Right atrium auricular region (tissue), 2 donors: ENCODE measurements around the gene EPN3. TPM values are rescaled to one million over a fixed set of nuclear protein-coding genes. Genes with fewer than 3 reads are reported as not detected.

Experiments used
- DNase-seq: peaks from one replicate; pipeline ENCODE4 v3.0.0-alpha.2; 2019; ENCODE audit warnings: low spot score
- H3K27ac ChIP-seq, 2 donors: fragments of 200-600 bp; sonication (generic); 1 replicate in 1 of 2; 2 replicates in 1 of 2; pipeline ENCODE4 v1.5.1; 2016 to 2019
- H3K27me3 ChIP-seq, 2 donors: fragments of 200-600 bp; sonication (generic); one replicate each; pipeline versions ENCODE4 v1.5.1 to v1.6.0; 2017 to 2019
- H3K36me3 ChIP-seq: fragments of 200-600 bp; sonication (generic); one replicate; pipeline ENCODE4 v1.5.1; 2016
- H3K4me1 ChIP-seq, 2 donors: fragments of 200-600 bp; sonication (generic); one replicate each; pipeline versions ENCODE4 v1.5.1 to v1.6.0; 2017 to 2019
- H3K4me3 ChIP-seq, 2 donors: fragments of 200-600 bp; sonication (generic); 1 replicate in 1 of 2; 2 replicates in 1 of 2; pipeline ENCODE4 v1.5.1; 2017 to 2019; ENCODE audit warnings: mild to moderate bottlenecking in 1 of 2, moderate library complexity in 1 of 2
- H3K9me3 ChIP-seq, 2 donors: fragments of 200-600 bp; sonication (generic); one replicate each; pipeline ENCODE4 v1.5.1; 2019
- CTCF ChIP-seq, 2 donors: fragments of 200-600 bp; sonication (generic); IDR thresholded peaks; one replicate each; pipeline ENCODE4 v1.5.1; 2019; ENCODE audit warnings: antibody characterized with exemption in 2 of 2
- total RNA-seq, 2 donors: library from RNA; depleted of rRNA; stranded (reverse); fragments of >200 nt; gene quantifications; one replicate each; pipeline ENCODE4 v1.1.0, GENCODE V29; 2016

The EPN3 gene
- total RNA-seq, 2 donors from 2014 or later = 4.5 to 13.3 TPM

- no peak for DNase-seq
Observed at GRCh38 chr17:50513495-50513894, 19.0 kb upstream of the EPN3 start.

GRCh38 chr17:50514388-50514787, 18.1 kb upstream of the EPN3 start:
- no peaks in the 10 kb centered on the region for H3K9me3 ChIP-seq
- no peak for DNase-seq
- no peak for TF ChIP-seq CTCF (IDR thresholded peaks at IDR 0.05)
- H3K27me3 ChIP-seq = no peaks in the 10 kb centered on the region
- no peak overlapping the region for H3K4me3 ChIP-seq
- H3K36me3 ChIP-seq = no peaks in the 10 kb centered on the region
- H3K27ac ChIP-seq = peak overlapping the region in 1 of 2 donors; percentile 16
- peaks cover 0 to 22% of the 10 kb centered on the region in 2 donors for H3K4me1 ChIP-seq

More at GRCh38 chr17:50513495-50513894, 19.0 kb upstream of the EPN3 start:
- H3K4me3 ChIP-seq = no peak overlapping the region
- no peaks in the 10 kb centered on the region for H3K36me3 ChIP-seq
- no peaks in the 10 kb centered on the region for H3K27me3 ChIP-seq
- H3K4me1 ChIP-seq = peaks cover 0 to 30% of the 10 kb centered on the region in 2 donors
- no peak overlapping the region for H3K27ac ChIP-seq
- no peak for TF ChIP-seq CTCF (IDR thresholded peaks at IDR 0.05)
- no peaks in the 10 kb centered on the region for H3K9me3 ChIP-seq

- H3K4me3 ChIP-seq = no peak overlapping the region
- H3K4me1 ChIP-seq = peaks cover 0 to 22% of the 10 kb centered on the region in 2 donors
- DNase-seq = no peak
Observed at GRCh38 chr17:50514936-50515702, 17.4 kb upstream of the EPN3 start.

GRCh38 chr17:50517011-50517410, 15.5 kb upstream of the EPN3 start:
- H3K36me3 ChIP-seq = no peaks in the 10 kb centered on the region
- no peak overlapping the region for H3K27ac ChIP-seq
- no peaks in the 10 kb centered on the region for H3K9me3 ChIP-seq

More at GRCh38 chr17:50514936-50515702, 17.4 kb upstream of the EPN3 start:
- no peaks in the 10 kb centered on the region for H3K27me3 ChIP-seq
- no peaks in the 10 kb centered on the region for H3K36me3 ChIP-seq
- peak overlapping the region in 1 of 2 donors; percentile 16 for H3K27ac ChIP-seq
- H3K9me3 ChIP-seq = no peaks in the 10 kb centered on the region
- TF ChIP-seq CTCF (IDR thresholded peaks at IDR 0.05) = no peak

GRCh38 chr17:50517504-50518383, 14.8 kb upstream of the EPN3 start:
- DNase-seq = no peak
- Histone ChIP-seq H3K4me1 (peaks cover 0 to 14% of the 10 kb centered on the region in 2 donors), H3K27me3 (no peaks in the 10 kb centered on the region), H3K9me3 (no peaks in the 10 kb centered on the region), H3K4me3 (no peak overlapping the region), H3K27ac (no peak overlapping the region), H3K36me3 (no peaks in the 10 kb centered on the region)
- TF ChIP-seq CTCF (IDR thresholded peaks at IDR 0.05) = no peak

More at GRCh38 chr17:50517011-50517410, 15.5 kb upstream of the EPN3 start:
- DNase-seq = no peak
- peaks cover 0 to 14% of the 10 kb centered on the region in 2 donors for H3K4me1 ChIP-seq
- H3K4me3 ChIP-seq = no peak overlapping the region
- H3K27me3 ChIP-seq = no peaks in the 10 kb centered on the region
- no peak for TF ChIP-seq CTCF (IDR thresholded peaks at IDR 0.05)
